IPS-18a (cell line): ENCODE data around the gene GLYATL3.

Experiments used
- H3K27ac ChIP-seq: one replicate; pipeline ENCODE4 v1.5.1; 2013; ENCODE audit warnings: low read length
- H3K27me3 ChIP-seq: one replicate; pipeline ENCODE4 v1.6.1; 2013; ENCODE audit warnings: mild to moderate bottlenecking, low read length; ENCODE audit not compliant: control insufficient read depth, insufficient read depth
- H3K36me3 ChIP-seq: one replicate; pipeline ENCODE4 v1.6.1; 2013; ENCODE audit warnings: low read depth, low read length; ENCODE audit not compliant: control insufficient read depth
- H3K4me1 ChIP-seq: one replicate; pipeline ENCODE4 v1.6.1; 2013; ENCODE audit warnings: low read depth, low read length; ENCODE audit not compliant: control insufficient read depth
- H3K4me3 ChIP-seq: one replicate; pipeline ENCODE4 v1.5.1; 2013; ENCODE audit warnings: low read length
- H3K9ac ChIP-seq: one replicate; pipeline ENCODE4 v1.6.1; 2013; ENCODE audit warnings: mild to moderate bottlenecking, low read length, moderate library complexity
- H3K9me3 ChIP-seq: one replicate; pipeline ENCODE4 v1.6.1; 2013; ENCODE audit warnings: low read depth, low read length; ENCODE audit not compliant: control insufficient read depth

Gene GLYATL3

DNA sequence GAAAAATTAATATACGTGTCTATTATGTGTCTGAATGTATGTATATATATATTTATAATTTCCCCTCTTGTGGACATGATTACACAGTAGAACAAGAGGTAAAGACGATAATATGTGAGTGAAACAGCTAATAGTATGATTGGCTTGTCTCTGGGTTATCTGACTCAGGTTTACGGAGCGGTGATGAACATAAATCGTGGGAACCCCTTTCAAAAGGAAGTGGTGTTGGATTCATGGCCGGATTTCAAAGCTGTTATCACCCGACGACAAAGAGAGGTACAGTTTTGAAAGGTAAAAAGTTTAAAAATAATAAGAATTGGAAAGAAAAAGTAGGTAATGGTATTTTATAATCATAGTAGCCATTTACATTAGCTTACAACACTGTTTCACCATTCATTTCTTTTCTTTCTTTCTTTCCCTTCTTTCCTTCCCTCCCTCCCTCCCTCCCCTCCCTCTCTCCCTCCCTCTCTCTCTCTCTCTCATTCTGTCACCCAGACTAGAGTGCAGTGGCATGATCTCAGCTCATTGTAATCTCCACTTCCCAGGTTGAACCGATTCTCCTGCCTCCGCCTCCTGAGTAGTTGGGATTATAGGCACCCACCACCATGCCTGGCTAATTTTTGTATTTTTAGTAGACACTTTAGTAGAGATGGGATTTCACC, 15.9 kb downstream of the GLYATL3 start:
- Histone ChIP-seq H3K27me3 (no peaks in the 10 kb centered on the region), H3K9ac (no peak overlapping the region), H3K4me3 (no peak overlapping the region), H3K27ac (no peak overlapping the region), H3K4me1 (peaks cover 5% of the 10 kb centered on the region), H3K36me3 (no peaks in the 10 kb centered on the region), H3K9me3 (no peaks in the 10 kb centered on the region)

DNA sequence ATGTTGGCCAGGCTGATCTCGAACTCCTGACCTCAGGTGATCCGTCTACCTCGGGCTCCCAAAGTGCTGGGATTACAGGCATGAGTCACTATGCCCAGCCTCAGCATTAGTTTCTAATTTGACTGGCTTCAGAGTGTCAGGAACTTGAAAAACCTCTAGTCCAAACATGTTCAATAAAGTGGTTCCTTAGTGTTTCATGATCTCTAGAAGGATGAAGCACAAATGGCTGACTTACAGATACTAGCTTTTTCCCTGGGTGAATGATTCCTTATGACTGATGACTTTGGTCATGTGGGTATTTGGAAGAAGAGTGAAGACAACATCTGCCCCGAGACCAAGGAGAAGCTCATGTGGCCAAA, 16.4 kb downstream of the GLYATL3 start:
- Histone ChIP-seq H3K27ac (no peak overlapping the region), H3K4me3 (no peak overlapping the region), H3K9me3 (no peaks in the 10 kb centered on the region), H3K36me3 (no peaks in the 10 kb centered on the region), H3K4me1 (peaks cover 5% of the 10 kb centered on the region), H3K27me3 (no peaks in the 10 kb centered on the region), H3K9ac (no peak overlapping the region)

DNA sequence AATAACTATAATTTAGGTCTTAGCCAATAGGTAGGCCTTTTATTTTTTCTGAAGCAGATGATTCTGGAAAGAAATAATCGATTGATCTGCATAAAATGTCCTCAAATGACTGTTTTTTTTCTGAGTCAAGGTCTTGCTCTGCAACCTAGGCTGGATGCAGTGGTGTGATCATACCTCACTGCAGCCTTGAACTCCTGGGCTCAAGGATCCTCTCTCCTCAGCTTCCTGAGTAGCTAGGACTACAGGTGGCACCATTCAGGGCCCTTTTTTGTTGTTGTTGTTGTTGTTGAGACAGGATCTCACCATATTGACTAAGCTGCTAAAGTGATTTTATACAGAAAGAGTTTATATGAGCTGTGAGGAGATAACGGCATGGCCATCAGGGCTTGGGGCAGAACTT, 18.2 kb downstream of the GLYATL3 start:
- Histone ChIP-seq H3K27me3 (no peaks in the 10 kb centered on the region), H3K36me3 (no peaks in the 10 kb centered on the region), H3K9ac (no peak overlapping the region), H3K4me3 (no peak overlapping the region), H3K27ac (no peak overlapping the region), H3K9me3 (no peaks in the 10 kb centered on the region), H3K4me1 (no peaks in the 10 kb centered on the region)

DNA sequence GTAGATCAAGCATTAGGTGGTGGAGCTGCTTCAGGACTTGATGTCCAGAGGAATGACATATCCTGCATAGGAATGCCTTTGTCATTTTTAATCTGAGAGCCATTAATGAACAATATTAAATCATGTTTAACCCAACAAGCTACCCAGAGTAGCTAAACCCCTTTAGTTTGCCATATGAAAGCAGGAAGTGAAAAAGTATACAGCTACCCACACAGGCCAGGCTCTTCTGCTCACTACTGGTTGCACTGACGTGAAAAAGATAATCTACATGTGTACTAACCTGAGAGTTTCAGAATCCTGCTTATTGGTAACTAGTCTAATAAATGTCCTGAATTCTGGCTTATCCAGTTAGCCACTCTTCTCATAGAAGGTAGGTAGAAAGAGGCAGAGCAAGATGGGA, 19.9 kb downstream of the GLYATL3 start:
- H3K27me3 ChIP-seq: no peaks in the 10 kb centered on the region
- H3K4me1 ChIP-seq: no peaks in the 10 kb centered on the region
- no peaks in the 10 kb centered on the region for H3K36me3 ChIP-seq
- no peaks in the 10 kb centered on the region for H3K9me3 ChIP-seq
- no peak overlapping the region for H3K4me3 ChIP-seq
- H3K9ac ChIP-seq: no peak overlapping the region
- no peak overlapping the region for H3K27ac ChIP-seq

DNA sequence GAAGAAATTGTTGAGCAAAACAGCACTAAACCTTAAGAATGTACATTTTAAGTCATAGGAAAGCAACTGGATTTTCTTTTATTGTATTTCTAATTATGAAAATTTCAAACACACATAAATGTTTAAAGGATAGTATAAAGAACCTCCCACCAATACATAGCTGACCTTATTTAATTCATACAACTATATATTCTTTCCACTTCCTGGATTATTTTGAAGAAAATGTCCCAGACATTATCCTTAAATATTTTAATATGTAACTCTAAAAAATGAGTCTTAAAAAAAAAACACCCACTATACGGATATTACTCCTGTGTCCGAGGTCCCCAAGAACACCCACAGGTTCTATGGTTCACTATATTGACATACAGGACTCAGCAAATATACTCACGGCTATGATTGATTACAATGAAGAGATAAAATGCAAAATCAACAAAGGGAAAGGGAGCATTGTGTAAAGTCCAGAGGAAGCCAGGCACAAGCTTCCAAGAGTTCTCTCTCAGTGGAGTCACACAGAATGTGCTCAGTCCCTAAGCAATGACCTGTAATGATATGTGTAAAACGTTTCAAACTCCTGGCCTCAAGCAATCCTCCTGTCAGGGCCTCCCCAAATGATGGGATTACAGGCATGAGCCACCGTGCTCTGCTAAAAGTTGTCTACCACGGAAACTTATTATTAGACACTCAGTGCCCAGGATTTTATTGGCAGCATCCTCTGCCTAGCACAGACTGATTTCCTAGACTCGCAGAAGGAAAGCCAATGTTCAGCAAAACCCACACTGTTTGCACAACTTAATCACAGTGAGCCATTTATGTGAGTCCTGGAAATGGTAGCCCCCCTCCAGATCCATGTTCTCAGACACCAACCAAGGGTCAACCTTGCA, 23.2 kb downstream of the GLYATL3 start:
- Histone ChIP-seq H3K36me3 (no peaks in the 10 kb centered on the region), H3K4me3 (no peak overlapping the region), H3K4me1 (peaks cover 8% of the 10 kb centered on the region), H3K27ac (no peak overlapping the region), H3K27me3 (no peaks in the 10 kb centered on the region), H3K9me3 (no peaks in the 10 kb centered on the region), H3K9ac (no peak overlapping the region)

DNA sequence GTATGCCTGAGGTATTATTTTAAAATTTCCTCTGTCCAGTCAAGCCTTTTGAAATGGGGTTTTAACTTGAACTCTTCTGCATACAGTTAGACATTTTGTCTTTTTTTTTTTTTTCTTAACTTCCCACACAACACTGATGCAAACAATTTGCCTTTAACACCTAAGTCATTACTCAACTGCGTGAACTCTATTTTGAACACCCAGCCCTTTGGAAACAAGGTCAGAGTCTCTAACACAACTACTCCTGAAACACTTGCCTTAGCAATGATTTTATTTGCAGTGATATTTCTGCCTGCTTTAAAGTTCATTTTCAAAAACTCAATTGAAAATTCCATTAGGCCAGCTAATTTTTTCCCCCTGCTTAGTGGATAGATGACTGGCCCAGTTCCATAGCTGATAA, 24.2 kb downstream of the GLYATL3 start:
- Histone ChIP-seq H3K4me3 (no peak overlapping the region), H3K27me3 (no peaks in the 10 kb centered on the region), H3K4me1 (peaks cover 8% of the 10 kb centered on the region), H3K36me3 (no peaks in the 10 kb centered on the region), H3K9ac (no peak overlapping the region), H3K9me3 (no peaks in the 10 kb centered on the region), H3K27ac (no peak overlapping the region)

DNA sequence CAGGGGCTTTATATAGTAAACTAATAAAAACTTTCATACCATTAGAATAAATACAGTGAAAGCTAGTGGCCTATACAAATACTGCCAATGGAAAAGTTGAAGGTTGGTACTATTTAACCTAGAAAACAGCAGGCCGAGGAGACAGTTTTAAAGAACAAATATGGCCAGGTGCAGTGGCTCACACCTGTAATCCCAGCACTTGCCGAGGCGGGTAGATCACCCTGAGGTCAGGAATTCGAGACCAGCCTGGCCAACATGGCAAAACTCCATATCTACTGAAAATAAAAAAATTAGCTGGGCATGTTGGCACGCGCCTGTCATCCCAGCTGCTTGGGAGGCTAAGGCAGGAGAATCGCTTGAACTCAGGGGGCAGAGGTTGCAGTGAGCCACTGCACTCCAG, 24.8 kb downstream of the GLYATL3 start:
- Histone ChIP-seq H3K36me3 (no peaks in the 10 kb centered on the region), H3K4me1 (peaks cover 8% of the 10 kb centered on the region), H3K27ac (no peak overlapping the region), H3K9me3 (no peaks in the 10 kb centered on the region), H3K9ac (no peak overlapping the region), H3K4me3 (no peak overlapping the region), H3K27me3 (no peaks in the 10 kb centered on the region)

DNA sequence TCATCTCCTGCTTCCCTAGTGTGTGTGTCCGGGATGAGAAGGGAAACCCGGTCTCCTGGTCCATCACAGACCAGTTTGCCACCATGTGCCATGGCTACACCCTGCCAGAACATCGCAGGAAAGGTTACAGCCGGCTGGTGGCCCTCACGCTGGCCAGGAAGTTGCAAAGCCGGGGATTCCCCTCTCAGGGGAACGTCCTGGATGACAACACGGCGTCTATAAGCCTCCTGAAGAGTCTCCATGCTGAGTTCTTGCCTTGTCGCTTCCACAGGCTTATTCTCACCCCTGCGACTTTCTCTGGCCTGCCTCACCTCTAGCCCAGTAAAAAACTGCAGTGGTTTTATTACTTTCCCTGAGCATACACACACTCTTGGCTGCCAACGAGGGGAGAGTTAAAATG, 26.9 kb downstream of the GLYATL3 start:
- Histone ChIP-seq H3K27ac (no peak overlapping the region), H3K4me1 (peaks cover 8% of the 10 kb centered on the region), H3K4me3 (no peak overlapping the region), H3K9ac (no peak overlapping the region), H3K27me3 (no peaks in the 10 kb centered on the region), H3K36me3 (no peaks in the 10 kb centered on the region), H3K9me3 (no peaks in the 10 kb centered on the region)

DNA sequence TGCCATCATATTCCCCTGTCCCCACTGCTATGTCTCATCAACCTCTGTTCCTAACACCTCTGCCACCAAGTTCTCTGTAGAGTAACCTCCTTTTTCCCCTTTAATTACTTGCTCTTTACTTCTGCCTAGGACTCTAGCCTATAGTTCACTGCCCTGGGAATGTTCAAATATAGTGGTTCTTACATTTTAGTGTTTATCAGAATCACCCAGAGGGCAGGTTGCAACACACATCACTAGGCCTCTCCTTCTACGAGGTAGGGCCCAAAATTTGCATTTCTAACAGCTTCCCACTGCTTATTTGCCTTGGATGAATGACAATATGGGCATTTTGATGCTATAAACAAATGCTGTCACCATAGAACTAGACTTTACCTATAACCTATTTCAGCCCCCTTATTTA, 27.6 kb downstream of the GLYATL3 start:
- Histone ChIP-seq H3K9me3 (no peaks in the 10 kb centered on the region), H3K27me3 (no peaks in the 10 kb centered on the region), H3K9ac (no peak overlapping the region), H3K36me3 (no peaks in the 10 kb centered on the region), H3K4me1 (peaks cover 8% of the 10 kb centered on the region), H3K27ac (no peak overlapping the region), H3K4me3 (no peak overlapping the region)

DNA sequence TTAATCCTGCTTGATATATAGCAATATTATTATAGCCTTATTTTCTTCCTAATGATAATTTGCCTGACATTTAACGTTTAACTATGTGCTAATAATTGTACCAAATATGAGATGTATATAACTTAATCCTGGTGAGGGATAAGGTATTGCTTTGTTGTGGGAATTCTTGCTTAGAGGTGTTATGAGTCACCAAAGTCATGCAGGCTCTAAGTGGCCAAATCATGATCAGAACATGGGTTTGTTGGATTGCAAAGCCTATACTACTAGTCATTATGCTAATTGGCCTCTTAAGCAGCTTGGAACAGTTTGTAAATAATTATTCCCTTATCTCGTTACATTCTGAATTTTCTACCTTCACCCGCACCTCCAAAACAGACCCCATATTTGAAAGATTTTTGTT, 28.8 kb downstream of the GLYATL3 start:
- no peak overlapping the region for H3K4me3 ChIP-seq
- H3K9me3 ChIP-seq: no peaks in the 10 kb centered on the region
- peaks cover 8% of the 10 kb centered on the region for H3K4me1 ChIP-seq
- no peak overlapping the region for H3K27ac ChIP-seq
- no peaks in the 10 kb centered on the region for H3K36me3 ChIP-seq
- no peaks in the 10 kb centered on the region for H3K27me3 ChIP-seq
- H3K9ac ChIP-seq: no peak overlapping the region

DNA sequence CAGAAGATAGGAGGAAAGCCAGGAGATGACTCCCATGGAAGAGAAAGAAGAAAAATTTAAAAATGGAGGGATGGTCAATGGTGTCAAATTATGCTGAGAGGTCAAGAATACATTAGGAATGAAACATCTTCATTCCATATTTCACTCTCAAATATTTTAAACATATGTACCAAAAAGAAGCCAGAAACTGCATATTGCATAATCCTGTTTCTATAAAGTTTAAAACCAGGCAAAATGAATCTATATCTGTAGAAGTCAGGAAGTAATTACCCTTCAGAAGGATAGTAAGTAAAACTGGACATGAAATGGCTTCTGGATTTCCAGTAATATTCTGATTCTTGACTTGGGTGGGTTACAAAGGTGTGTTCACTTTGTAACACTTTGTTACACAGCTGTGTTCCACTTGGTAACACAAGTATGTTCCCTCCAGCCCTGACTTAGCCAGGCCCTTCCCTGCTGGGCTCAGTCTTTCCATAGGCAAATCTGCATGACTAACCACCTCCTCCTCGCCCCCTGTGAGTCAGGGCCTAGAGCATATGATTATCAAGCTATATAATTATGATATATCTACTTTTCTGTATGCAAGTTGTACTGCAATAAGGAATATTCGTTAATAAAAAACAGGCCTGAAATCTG, 30.5 kb downstream of the GLYATL3 start:
- Histone ChIP-seq H3K4me1 (peaks cover 8% of the 10 kb centered on the region), H3K27ac (no peak overlapping the region), H3K9ac (no peak overlapping the region), H3K36me3 (no peaks in the 10 kb centered on the region), H3K4me3 (no peak overlapping the region), H3K27me3 (no peaks in the 10 kb centered on the region), H3K9me3 (no peaks in the 10 kb centered on the region)
